Endodermal cell (in vitro differentiated cells): ENCODE measurements around the gene BBS9. TPM values are rescaled to one million over a fixed set of nuclear protein-coding genes. Genes with fewer than 3 reads are reported as not detected.

ENCODE experiments used
- DNase-seq: peaks from one replicate; pipeline ENCODE4 v3.0.0-alpha.2; 2017
- H3K27ac ChIP-seq: 2 replicates; pipeline ENCODE4 v1.5.1; 2013; ENCODE audit warnings: mild to moderate bottlenecking, low read depth, low read length, moderate library complexity
- H3K27me3 ChIP-seq: 2 replicates; pipeline ENCODE4 v1.6.1; 2013; ENCODE audit warnings: mild to moderate bottlenecking, low read length, moderate library complexity; ENCODE audit not compliant: insufficient read depth, control insufficient read depth, poor library complexity, severe bottlenecking
- H3K36me3 ChIP-seq: 2 replicates; pipeline ENCODE4 v1.7.0; 2013; ENCODE audit warnings: mild to moderate bottlenecking, low read length, moderate library complexity; ENCODE audit not compliant: control insufficient read depth, insufficient read depth
- H3K4me1 ChIP-seq: one replicate; pipeline ENCODE4 v1.7.0; 2013; ENCODE audit warnings: low read length; ENCODE audit not compliant: control insufficient read depth, insufficient read depth
- H3K4me3 ChIP-seq: 2 replicates; pipeline ENCODE4 v1.5.1; 2013; ENCODE audit warnings: mild to moderate bottlenecking, low read length, moderate library complexity
- H3K9ac ChIP-seq: 2 replicates; pipeline ENCODE4 v1.6.1; 2013; ENCODE audit warnings: mild to moderate bottlenecking, low read length, moderate library complexity; ENCODE audit not compliant: poor library complexity, severe bottlenecking; ENCODE audit errors: extremely low read depth
- H3K9me3 ChIP-seq: 2 replicates; pipeline ENCODE4 v1.6.1; 2013; ENCODE audit warnings: mild to moderate bottlenecking, low read length, moderate library complexity; ENCODE audit not compliant: control insufficient read depth
- H3K27ac Mint-ChIP-seq: 2 replicates; pipeline ENCODE4 v1.8.0; 2020; ENCODE audit warnings: mixed read lengths
- H3K27me3 Mint-ChIP-seq: 2 replicates; pipeline ENCODE4 v1.8.0; 2021; ENCODE audit warnings: mild to moderate bottlenecking, mixed read lengths; ENCODE audit not compliant: insufficient read depth
- H3K36me3 Mint-ChIP-seq: 2 replicates; pipeline ENCODE4 v1.8.0; 2020; ENCODE audit warnings: low read depth, mixed read lengths
- H3K4me1 Mint-ChIP-seq: 2 replicates; pipeline ENCODE4 v1.8.0; 2020; ENCODE audit warnings: mixed read lengths
- H3K4me3 Mint-ChIP-seq: 2 replicates; pipeline ENCODE4 v1.8.0; 2020; ENCODE audit warnings: mild to moderate bottlenecking, moderate library complexity, mixed read lengths
- H3K9me3 Mint-ChIP-seq: 2 replicates; pipeline ENCODE4 v1.8.0; 2020; ENCODE audit warnings: mild to moderate bottlenecking, mixed read lengths
- CTCF ChIP-seq: fragments of 200-600 bp; sonication (generic); conservative IDR thresholded peaks from 2 replicates; pipeline ENCODE4 v1.5.0; 2021; ENCODE audit warnings: antibody characterized with exemption, mild to moderate bottlenecking
- WGBS, 2 experiments: methylation state at CpG; one replicate each; pipeline versions ENCODE4 v1.1.5 to v1.1.7; 2013; ENCODE audit warnings: missing lambda C conversion rate in 2 of 2, mixed read lengths in 1 of 2; ENCODE audit not compliant: insufficient coverage in 1 of 2, insufficient read length in 1 of 2; 5-methylcytosine and 5-hydroxymethylcytosine counted together
- total RNA-seq, 2 donors: library from RNA; stranded (reverse); fragmentation: NEBNext Ultra II Directional in 1 of 2; extraction: Animal tissue kit (Norgen Biotek cat#: 25700) in 1 of 2; gene quantifications; 2 replicates in 1 of 2; 3 replicates in 1 of 2; pipeline ENCODE4 v1.2.1, GENCODE V29; 2021

Gene BBS9
- total RNA-seq, 2 donors from 2014 or later = 20.7 to 21.6 TPM

DNA sequence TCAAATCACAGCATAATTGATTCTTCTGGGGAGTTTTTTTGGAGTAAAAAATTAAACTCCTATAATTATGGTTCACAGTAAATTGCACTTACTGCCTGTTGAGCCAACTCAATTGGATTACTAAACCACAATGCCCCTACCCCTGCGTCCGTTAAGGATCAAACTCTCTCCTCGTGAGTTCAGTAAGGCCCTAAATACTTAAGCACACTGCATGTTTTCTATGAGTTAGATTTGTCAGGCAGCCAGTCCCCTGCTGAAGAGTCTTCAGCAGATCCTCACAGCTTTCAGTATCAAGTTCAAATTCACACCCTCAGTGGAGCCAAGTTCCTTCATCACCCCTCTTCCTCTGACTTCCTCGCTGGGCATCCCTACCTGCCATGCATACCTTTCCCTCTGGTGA, 501.0 kb downstream of the BBS9 start:
- Histone ChIP-seq H3K9me3 (peaks cover 26% of the 10 kb centered on the region), H3K27ac (no peak overlapping the region), H3K27me3 (no peaks in the 10 kb centered on the region), H3K36me3 (no peaks in the 10 kb centered on the region), H3K9ac (no peak overlapping the region), H3K4me1 (no peaks in the 10 kb centered on the region), H3K4me3 (no peak overlapping the region)
- Mint-ChIP-seq H3K27me3 (no peaks in the 10 kb centered on the region), H3K36me3 (peaks cover 15% of the 10 kb centered on the region), H3K9me3 (peaks cover 28% of the 10 kb centered on the region), H3K27ac (peak overlapping the region; percentile 53), H3K4me1 (peaks cover 39% of the 10 kb centered on the region), H3K4me3 (no peak overlapping the region)
- WGBS, 2 experiments = 79 to 94% methylated on average over 4 of the region's 4 CpGs
- no peak for TF ChIP-seq CTCF
- DNase-seq = no peak

- no peak for TF ChIP-seq CTCF
- H3K36me3 Mint-ChIP-seq = peaks cover 1% of the 10 kb centered on the region
- 97 to 100% methylated on average over 15 to 24 of the region's 24 CpGs for WGBS, 2 experiments
- Histone ChIP-seq H3K4me3 (no peak overlapping the region), H3K4me1 (no peaks in the 10 kb centered on the region), H3K9me3 (peaks cover 21% of the 10 kb centered on the region), H3K36me3 (no peaks in the 10 kb centered on the region), H3K9ac (no peak overlapping the region), H3K27me3 (no peaks in the 10 kb centered on the region), H3K27ac (no peak overlapping the region)
- H3K27me3 Mint-ChIP-seq = no peaks in the 10 kb centered on the region
- DNase-seq = no peak
- peaks cover 39% of the 10 kb centered on the region for H3K4me1 Mint-ChIP-seq
- H3K9me3 Mint-ChIP-seq = peaks cover 12% of the 10 kb centered on the region
- no peak overlapping the region for H3K4me3 Mint-ChIP-seq
- peak overlapping the region; percentile 87 for H3K27ac Mint-ChIP-seq
Measured at GRCh38 chr7:33632322-33632721, 503.0 kb downstream of the BBS9 start.

DNA sequence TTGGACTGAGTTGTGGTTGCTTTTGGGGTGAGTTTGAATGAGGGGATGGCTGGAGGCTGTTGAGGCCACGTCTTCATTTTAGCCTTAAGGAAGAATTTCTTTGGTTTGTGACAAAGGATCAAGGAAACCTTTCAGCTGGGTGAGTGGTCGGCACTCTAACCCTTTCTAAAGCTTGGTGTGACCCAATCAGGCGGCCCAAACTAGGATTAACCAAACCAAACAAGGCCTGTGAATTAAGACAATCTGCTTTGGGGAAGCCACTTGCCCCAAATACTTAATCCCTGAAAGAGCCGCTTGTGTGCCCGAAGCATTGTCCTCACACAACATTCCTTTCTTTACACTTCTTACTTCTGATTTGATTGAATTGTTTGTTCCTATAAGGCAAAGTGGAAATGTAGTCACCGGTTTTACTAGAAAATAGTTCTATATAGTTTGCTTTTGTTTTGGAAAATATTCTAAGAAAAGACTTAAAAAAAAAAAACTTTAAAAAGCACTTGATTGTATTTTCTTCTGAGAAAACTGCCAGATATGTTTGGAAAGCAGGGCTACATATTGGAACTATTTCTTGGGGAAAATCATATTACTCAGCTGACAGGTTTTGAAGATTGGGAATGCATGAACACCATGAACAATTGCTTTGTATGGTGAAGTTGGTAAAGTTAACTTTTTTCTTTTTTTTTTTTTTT, 503.6 kb downstream of the BBS9 start:
- TF ChIP-seq CTCF = no peak
- WGBS, 2 experiments = 79% methylated on average over 6 of the region's 6 CpGs; no CpG with 5 or more reads in 1 of the 2 experiments
- Histone ChIP-seq H3K27ac (no peak overlapping the region), H3K4me3 (no peak overlapping the region), H3K9me3 (peaks cover 15% of the 10 kb centered on the region), H3K27me3 (no peaks in the 10 kb centered on the region), H3K36me3 (no peaks in the 10 kb centered on the region), H3K4me1 (no peaks in the 10 kb centered on the region), H3K9ac (no peak overlapping the region)
- Mint-ChIP-seq H3K36me3 (no peaks in the 10 kb centered on the region), H3K4me1 (peaks cover 40% of the 10 kb centered on the region), H3K9me3 (peaks cover 6% of the 10 kb centered on the region), H3K4me3 (no peak overlapping the region), H3K27me3 (no peaks in the 10 kb centered on the region), H3K27ac (peak overlapping the region; percentile 87)
- peak; percentile 63 for DNase-seq
